Activated CD8-positive, alpha-beta T cell treated with anti-CD3 and anti-CD28 coated beads for 36 hours (primary cell): Measurements from ENCODE around the gene LIPC. TPM values are rescaled to one million over a fixed set of nuclear protein-coding genes. Genes with fewer than 3 reads are reported as not detected.

Experiments
- ATAC-seq: fragments of 200-7000 bp; cut with Tn5 transposase; one replicate; pipeline ENCODE4 v1.10.0; 2021; ENCODE audit warnings: mild to moderate bottlenecking, moderate library complexity
- CTCF ChIA-PET: fragments of 350-600 bp; sonication (Branson Sonifier 250); formaldehyde crosslinking; loops from one replicate; lab custom pipeline; 2021; ENCODE audit warnings: antibody characterized with exemption; lab: Charles Lee
- POLR2A ChIA-PET: fragments of 350-600 bp; sonication (Branson Sonifier 250); formaldehyde crosslinking; loops from one replicate; lab custom pipeline; 2021; ENCODE audit warnings: antibody characterized with exemption; lab: Charles Lee
- DNase-seq: peaks from one replicate; pipeline ENCODE4 v3.0.0-alpha.2; 2020
- H3K27ac Mint-ChIP-seq: one replicate; pipeline ENCODE4 v1.8.0; 2021; ENCODE audit warnings: mild to moderate bottlenecking, mixed read lengths
- H3K27me3 Mint-ChIP-seq: one replicate; pipeline ENCODE4 v1.8.0; 2021; ENCODE audit warnings: mixed read lengths
- H3K36me3 Mint-ChIP-seq: one replicate; pipeline ENCODE4 v1.8.0; 2021; ENCODE audit warnings: low read depth, mixed read lengths
- H3K4me1 Mint-ChIP-seq: one replicate; pipeline ENCODE4 v1.8.0; 2021; ENCODE audit warnings: low read depth, mixed read lengths
- H3K4me3 Mint-ChIP-seq: one replicate; pipeline ENCODE4 v1.8.0; 2021; ENCODE audit warnings: mild to moderate bottlenecking, moderate library complexity, mixed read lengths
- H3K9me3 Mint-ChIP-seq: one replicate; pipeline ENCODE4 v1.8.0; 2021; ENCODE audit warnings: mixed read lengths
- CTCF ChIP-seq: fragments of 200-600 bp; IDR thresholded peaks from one replicate; pipeline ENCODE4 v1.8.0; 2022; ENCODE audit warnings: antibody characterized with exemption, mild to moderate bottlenecking
- intact Hi-C: fragments of 100-400 bp; cut with micrococcal nuclease; formaldehyde crosslinking; loops from one replicate; pipeline ENCODE4 v1.10.0; 2022
- total RNA-seq, 2 experiments: library from RNA; stranded (reverse); gene quantifications; one replicate each; pipeline ENCODE4 v1.2.3, GENCODE V29; 2021

LIPC gene
- total RNA-seq, 2 experiments from 2014 or later = 1.0 to 1.2 TPM

- TF ChIP-seq CTCF = no peak
- Mint-ChIP-seq H3K9me3 (peaks cover 5% of the 10 kb centered on the region), H3K27me3 (no peaks in the 10 kb centered on the region), H3K4me3 (no peak overlapping the region), H3K36me3 (no peaks in the 10 kb centered on the region), H3K4me1 (peaks cover 17% of the 10 kb centered on the region), H3K27ac (no peak overlapping the region)
- DNase-seq = no peak
- ChIA-PET POLR2A (no interaction called here), CTCF (interaction anchor here (1.6 kb wide), 1 partner anchor 9 kb away, joined by 6 read pairs; no protein-coding TSS in a partner anchor)
- intact Hi-C loops = no loop called here
- ATAC-seq = no peak
Measured at GRCh38 chr15:58387130-58387529, 44.7 kb upstream of the LIPC start.

GRCh38 chr15:58388211-58388610, 43.6 kb upstream of the LIPC start:
- DNase-seq = no peak
- no peak for ATAC-seq
- H3K9me3 Mint-ChIP-seq = peaks cover 5% of the 10 kb centered on the region
- peaks cover 20% of the 10 kb centered on the region for H3K4me1 Mint-ChIP-seq
- H3K4me3 Mint-ChIP-seq = no peak overlapping the region
- no peaks in the 10 kb centered on the region for H3K36me3 Mint-ChIP-seq
- intact Hi-C loops = no loop called here
- H3K27me3 Mint-ChIP-seq = no peaks in the 10 kb centered on the region
- H3K27ac Mint-ChIP-seq = no peak overlapping the region
- ChIA-PET CTCF (no interaction called here), POLR2A (no interaction called here)
- no peak for TF ChIP-seq CTCF

- ChIA-PET POLR2A (no interaction called here), CTCF (no interaction called here)
- intact Hi-C loops = no loop called here
- Mint-ChIP-seq H3K27me3 (no peaks in the 10 kb centered on the region), H3K4me1 (peaks cover 3% of the 10 kb centered on the region), H3K27ac (no peak overlapping the region), H3K9me3 (no peaks in the 10 kb centered on the region), H3K36me3 (no peaks in the 10 kb centered on the region), H3K4me3 (no peak overlapping the region)
- no peak for TF ChIP-seq CTCF
- ATAC-seq = no peak
- DNase-seq = no peak
Measured at GRCh38 chr15:58390118-58390517, 41.7 kb upstream of the LIPC start.

- Mint-ChIP-seq H3K27ac (no peak overlapping the region), H3K4me3 (no peak overlapping the region), H3K9me3 (no peaks in the 10 kb centered on the region), H3K4me1 (peaks cover 3% of the 10 kb centered on the region), H3K27me3 (no peaks in the 10 kb centered on the region), H3K36me3 (no peaks in the 10 kb centered on the region)
- no peak for ATAC-seq
- CTCF ChIA-PET = no interaction called here
- POLR2A ChIA-PET = no interaction called here
- intact Hi-C loops = no loop called here
- DNase-seq = no peak
- no peak for TF ChIP-seq CTCF
Measured at GRCh38 chr15:58390655-58391054, 41.1 kb upstream of the LIPC start.

GRCh38 chr15:58391088-58391487, 40.7 kb upstream of the LIPC start:
- intact Hi-C loops = no loop called here
- TF ChIP-seq CTCF = no peak
- H3K27ac Mint-ChIP-seq = no peak overlapping the region
- CTCF ChIA-PET = no interaction called here
- H3K9me3 Mint-ChIP-seq = no peaks in the 10 kb centered on the region
- H3K36me3 Mint-ChIP-seq = no peaks in the 10 kb centered on the region
- peaks cover 2% of the 10 kb centered on the region for H3K27me3 Mint-ChIP-seq
- POLR2A ChIA-PET = no interaction called here
- DNase-seq (no peak), ATAC-seq (no peak)
- no peak overlapping the region for H3K4me3 Mint-ChIP-seq
- peaks cover 3% of the 10 kb centered on the region for H3K4me1 Mint-ChIP-seq
